Kidney capillary endothelial cell (primary cell): ENCODE data around the gene LGALS16.
"Not testable (repeated sequence)": the region's sequence is repeated elsewhere in the genome, so short reads cannot be mapped to it uniquely, and the experiment has no call there.

Experiments
- DNase-seq: peaks from one replicate; pipeline ENCODE4 v3.0.0-alpha.2; 2018; ENCODE audit warnings: low spot score

Gene LGALS16

DNA sequence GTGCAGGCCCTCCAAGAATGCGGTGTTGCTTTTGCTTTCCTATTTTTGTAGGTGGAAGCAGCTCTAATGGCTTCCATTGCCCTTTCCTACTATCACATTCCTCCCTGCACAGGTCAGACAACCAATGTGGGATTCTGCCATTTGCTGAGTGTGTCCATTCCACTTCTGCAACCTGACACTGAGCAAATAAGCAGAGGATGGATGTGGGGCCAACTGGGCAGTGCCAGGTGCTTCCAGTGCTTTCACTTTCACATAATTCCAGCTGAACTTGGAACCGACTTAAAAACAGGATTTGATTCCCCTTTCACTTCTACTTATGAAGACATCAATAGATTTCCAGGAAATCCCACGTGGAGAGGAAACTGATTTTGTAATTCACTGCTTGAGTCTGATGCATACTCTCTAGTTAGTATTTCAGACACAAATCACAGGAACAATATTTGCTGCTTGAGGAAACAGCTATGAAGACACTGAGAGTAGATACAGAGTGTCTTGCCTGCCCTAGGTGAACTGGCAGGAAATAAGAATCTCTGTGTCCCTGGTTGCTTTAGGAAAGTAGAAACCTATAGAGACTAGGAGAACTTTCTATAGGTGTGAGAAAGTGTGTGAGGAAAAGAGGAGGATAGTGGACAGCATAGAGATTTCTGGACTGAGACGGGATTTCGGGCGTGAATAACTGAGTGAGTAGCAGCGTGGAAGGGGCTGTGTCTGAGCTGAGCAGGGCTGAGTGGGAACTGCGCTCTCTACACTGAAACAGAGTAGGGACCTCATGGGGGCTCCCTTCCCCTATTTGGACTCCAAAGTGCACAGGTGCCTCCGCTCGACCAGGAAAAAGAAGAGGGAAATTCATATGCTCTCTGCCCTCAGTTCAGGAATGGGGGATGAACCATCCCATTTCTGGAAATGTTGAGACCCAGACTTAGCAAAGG, 22.5 kb downstream of the LGALS16 start:
- DNase-seq = no peak

DNA sequence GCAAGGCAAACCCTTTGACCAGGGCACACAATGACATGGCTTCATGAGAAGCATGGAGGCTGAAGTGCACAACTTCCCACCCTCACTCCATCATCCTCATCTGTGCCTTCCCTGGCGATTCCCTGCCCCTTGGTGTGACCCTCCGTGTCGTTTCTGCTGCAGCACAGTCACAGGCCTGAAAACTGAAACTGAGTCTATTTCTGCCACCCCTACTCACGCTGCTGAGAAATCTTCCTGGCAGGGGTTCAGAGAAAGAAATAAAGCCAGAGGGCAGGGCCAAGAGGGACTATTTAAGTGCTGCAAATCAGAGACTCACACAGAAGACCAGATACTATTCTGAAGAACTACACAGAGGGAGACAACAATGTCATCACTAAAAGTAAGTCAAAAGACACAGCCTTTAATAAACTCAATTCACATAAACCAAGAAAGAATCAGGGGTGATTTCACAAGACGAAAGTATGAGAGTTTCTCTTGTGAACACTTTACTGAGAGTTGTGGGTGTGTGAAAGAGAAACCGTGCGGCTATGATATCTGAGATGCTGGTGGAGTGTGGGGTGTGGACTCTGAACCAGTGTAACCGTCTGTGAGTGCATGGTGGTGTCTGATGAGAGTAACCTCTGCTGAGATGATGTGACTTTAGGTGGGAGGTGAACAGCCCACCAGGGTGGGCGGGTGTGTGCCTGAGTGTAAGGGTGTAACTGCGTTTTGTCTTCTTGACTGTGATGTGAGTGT, 23.5 kb downstream of the LGALS16 start:
- no peak for DNase-seq

DNA sequence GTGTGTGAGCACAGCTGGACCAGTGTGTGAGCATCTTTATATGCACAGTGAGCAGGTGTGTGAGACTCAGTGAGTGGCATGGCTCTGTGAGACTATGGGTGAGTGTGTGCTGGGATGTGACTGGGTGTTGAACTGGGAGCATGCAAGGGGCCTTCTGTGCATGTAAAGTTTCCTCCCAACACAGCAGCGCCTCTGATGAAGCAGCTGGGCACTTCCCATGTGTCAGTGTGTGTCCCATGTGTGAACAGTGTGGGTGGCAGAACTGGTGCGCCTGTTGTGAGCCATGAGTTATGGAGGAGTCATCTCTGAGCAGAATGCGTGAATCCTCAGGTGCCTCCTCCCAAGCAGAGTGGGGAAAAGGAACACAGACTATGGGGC, 24.1 kb downstream of the LGALS16 start:
- no peak for DNase-seq

DNA sequence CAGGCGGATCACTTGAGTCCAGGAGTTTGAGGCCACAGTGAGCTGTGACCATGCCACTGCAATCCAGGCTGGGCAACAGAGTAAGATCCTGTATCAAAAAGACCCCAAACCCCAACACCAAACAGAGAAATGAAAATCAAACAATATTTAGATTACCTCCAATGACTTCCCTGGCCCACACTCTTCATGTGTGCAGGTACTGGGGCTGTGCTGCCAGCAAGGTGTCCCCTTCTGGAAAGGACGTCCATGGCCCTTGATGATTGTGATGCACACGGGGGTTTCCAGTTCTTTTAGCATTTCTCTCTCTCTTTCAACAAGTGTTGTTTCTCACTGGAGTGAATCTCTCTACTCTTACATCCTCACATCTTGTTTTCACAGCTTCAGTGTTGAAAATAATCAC, 24.9 kb downstream of the LGALS16 start:
- DNase-seq = no peak

DNA sequence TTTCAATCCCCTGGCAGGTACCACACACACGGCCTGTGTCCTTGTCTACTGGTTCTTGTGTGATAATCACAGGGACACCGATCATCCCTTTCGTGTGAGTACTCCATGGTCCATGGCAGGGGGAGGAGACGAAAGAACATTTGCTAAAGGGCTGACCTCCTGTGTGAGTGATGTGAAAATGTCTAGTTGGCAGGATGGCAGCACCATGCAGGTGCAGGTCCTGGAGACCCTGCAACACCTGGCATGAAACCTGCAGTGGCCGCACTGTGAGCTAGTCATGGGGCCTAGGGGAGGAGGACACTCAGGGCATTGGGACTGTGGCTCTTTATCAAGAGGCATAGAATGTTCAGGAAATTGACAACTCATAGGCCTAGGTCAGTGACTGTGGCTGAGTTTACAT, 25.7 kb downstream of the LGALS16 start:
- DNase-seq = no peak

DNA sequence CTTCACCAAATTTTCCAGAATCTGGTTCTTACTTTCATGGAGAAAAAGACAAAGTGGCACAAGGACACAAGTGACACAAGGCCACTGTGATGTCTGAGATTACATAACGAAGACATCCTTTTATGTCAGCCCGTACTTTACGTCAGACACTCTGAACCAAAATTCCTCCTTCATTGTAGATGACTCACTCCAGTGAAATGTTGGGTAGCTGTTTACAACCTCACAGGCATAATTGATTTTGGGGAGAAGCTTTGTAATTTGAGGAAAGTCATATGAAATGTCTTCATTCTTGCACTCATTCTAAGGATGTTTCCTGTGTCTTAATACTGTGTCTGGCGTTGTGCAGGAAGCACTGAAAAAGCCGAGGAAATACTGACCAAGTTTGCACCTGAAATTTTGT, 28.6 kb downstream of the LGALS16 start:
- no peak for DNase-seq

DNA sequence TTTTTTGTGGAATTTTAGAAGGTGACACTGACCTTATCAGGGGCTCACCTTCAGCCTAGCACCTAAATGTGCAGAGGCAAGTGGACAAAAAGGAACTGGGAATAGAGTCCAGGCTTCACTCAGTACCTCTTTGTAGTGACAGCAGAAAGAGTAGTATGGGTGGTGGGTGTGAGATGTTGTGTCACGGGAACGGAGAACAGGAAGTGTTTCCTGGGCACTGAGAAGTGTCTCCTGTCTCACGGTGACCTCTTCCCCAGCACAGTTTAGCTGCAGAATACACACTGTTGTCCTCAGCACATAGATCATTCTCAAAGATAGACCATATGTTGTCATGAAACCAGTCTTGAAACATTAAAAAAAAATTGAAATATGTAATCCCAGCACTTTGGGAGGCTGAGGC, 31.0 kb downstream of the LGALS16 start:
- DNase-seq = no peak

DNA sequence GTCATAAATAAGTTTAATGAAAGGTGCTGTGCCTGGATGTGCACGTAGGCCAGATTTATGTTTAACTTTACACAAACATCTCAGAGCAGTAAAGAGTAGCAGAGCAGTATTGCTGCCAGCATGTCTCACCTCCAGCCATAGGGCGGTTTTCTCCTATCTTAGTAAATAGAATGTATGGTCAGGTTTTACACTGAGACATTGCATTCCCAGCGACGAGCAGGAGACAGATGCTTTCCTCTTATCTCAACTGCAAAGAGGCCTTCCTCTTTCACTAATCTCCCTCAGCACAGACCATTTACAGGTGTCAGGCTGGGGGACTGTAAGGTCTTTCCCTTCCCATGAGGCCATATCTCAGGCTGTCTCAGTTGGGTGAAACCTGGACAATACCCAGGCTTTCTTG, 32.9 kb downstream of the LGALS16 start:
- DNase-seq = not testable (repeated sequence)

DNA sequence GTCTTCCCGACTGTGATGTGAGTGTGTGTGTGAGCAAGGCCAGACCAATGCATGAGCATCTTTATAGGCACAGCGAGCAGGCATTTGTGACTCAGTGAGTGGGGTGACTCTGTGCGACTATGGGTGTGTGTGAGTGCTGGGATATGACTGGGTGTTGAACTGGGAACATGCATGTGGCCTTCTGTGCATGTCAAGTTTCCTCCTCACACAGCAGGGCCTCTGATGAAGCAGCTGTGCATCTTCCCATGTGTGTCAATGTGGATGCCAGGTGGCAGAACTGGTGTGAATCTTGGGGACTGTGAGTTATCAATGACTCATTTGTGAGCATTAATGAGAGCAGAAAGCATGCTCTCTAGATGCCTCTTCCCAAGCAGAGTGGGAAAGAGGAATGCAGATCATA, 36.5 kb downstream of the LGALS16 start:
- no peak for DNase-seq

DNA sequence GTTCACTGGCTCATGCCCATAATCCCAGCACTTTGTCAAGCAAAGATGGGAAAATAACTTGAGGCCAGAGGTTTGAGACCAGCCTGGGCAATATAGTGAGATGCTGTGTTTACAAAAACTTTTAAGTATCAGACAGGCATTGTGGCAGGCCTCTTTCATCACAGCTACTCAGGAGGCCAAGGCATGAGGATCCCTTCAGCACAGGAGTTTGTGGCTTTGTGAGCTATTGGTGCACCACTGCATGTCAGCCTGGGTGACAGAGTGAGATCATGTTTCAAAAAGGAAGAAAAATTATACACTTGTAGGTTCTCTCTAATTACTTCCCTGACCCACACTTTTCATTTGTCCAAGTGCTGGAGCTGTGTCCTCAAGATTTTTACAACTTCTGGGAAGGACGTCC, 37.1 kb downstream of the LGALS16 start:
- DNase-seq = no peak

DNA sequence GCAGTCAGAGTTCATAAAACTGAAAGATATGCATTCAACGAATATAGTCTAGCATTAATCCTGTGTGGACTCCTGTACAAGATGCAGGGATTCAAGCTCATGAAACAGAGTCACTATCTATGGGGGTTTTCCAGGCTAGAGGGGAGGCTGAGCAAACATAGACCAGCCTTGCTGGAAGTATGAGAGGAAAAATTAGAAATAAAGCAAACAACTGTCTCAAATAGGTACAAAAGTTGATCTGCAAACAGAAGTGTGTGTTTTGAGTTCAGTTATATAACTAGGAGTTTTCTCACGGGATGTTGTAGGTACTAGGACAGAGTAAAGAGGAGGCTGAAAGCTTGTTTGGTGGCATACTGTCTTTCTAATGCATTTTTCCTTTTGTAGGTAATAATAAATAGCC, 40.0 kb downstream of the LGALS16 start:
- no peak for DNase-seq

DNA sequence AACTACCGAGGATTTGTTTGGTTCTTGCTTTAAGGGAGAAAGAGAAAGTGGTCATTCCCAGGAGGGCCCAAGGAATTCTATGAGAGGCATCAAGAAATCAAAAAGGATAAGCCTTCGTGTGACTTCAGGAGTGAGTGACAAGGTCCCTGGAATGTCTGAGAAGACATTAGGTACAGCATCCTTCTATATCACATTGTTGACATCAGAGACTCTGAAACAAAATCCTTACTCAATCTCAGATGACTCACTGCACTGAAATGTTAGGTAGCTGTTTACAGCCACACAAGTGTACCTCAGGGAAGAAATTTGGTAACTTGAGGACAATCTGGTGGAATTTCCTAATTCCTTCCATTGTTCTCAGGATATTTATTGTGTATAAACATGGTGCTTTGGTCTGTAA, 40.7 kb downstream of the LGALS16 start:
- no peak for DNase-seq

DNA sequence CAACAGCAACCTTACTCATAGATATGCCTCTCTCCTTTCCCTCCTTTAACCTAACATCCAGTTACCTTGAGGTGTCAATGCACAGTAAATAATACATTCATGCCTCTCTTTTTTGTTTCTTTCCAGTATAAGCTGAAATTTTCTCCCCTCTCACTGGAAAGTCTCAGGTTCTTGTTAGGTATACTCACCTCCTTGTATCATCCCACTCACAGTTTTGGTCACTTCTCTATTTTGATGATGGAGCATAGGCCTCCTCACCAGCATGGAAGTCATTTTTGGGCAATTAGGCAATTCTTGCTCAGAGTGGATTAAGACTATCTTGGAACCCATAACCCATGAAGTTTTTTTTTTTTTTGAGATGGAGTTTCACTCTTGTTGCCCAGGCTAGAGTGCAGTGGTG, 42.8 kb downstream of the LGALS16 start:
- DNase-seq = no peak

DNA sequence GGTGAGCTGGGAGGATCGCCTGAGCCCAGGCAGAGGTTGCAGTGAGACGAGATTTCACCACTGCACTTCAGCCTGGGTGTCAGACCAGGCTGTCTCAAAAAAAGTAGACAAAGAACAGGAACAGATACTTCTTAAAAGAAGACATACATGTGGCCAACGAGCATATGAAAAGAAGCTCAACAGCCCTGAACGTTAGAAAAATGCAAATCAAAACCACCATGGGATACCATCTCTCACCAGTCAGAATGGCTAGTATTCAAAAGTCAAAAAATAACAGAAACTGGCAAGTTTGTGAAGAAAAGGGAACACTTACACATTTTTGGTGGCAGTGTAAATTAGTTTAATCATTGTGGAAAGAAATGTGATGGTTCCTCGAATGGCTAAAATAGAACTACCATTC, 45.6 kb downstream of the LGALS16 start:
- DNase-seq = no peak

DNA sequence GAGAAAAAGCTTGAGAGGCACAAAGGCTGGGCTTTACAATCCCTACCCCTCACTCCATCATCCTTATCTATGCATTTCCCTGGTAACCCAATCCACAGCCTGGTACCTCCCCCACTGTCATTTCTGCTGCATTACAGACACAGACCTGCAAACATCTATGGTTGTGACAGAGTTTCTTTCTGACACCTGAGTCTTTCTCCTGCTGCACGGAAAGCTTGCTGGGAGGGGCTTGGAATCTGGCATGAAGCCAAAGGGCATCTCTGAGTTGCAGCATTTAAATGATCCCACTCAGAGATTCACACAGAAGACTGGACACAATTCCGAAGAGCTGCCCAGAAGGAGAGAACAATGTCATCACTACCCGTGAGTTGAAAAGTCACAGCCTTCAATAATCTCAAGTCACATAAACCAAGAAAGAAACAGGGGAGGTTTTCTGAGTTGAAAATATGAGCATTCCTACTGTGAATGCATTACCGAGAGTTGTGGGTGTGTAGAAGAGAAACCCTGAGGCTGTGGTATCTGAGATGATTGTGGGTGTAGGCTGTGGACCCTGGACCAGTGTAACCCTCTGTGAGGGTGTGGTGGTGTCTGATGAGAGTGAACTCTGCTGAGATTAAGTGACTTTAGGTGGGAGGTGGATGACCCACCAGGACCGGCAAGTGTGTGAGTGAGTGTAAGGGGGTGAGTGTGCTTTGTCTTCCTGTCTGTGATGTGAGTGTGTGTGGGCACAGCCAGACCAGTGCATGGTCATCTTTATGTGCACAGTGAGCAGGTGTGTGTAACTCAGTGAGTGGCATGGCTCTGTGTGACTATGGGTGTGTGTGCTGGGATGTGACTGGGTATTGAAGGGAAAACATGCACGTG, 48.7 kb downstream of the LGALS16 start, which contains the start of gene LGALS14:
LGALS14 (plus strand) TSS at position 301 of the 864 bp plus-strand sequence; CDS start at position 349, 48 bp downstream.
- DNase-seq = no peak

DNA sequence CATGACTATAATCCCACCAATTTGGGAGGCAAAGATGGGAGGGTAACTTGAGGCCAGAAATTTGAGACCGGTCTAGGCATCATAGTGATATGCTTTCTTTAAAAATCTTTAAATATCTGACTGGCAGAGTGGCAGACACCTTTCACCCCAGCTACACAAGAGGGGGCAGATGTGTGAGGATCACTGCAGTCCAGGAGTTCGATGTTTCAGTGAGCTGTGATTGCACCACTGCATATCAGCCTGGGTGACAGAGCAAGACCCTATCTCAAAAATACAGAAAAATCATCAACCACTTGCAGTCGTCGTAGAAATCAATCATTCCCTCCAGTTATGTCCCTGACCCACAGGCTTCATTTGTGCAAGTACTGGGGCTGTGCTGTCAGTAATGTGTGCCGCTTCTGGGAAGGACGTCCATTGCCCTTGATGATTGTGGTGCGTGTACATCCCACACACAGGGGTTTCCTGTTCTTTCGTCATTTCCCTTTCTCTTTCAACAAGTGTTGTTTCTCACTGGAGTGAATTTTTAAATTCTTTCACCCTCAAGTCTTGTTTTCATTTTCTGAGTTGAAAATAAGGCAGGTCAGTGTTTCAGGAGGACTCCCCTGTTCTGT, 50.0 kb downstream of the LGALS16 start:
- no peak for DNase-seq

DNA sequence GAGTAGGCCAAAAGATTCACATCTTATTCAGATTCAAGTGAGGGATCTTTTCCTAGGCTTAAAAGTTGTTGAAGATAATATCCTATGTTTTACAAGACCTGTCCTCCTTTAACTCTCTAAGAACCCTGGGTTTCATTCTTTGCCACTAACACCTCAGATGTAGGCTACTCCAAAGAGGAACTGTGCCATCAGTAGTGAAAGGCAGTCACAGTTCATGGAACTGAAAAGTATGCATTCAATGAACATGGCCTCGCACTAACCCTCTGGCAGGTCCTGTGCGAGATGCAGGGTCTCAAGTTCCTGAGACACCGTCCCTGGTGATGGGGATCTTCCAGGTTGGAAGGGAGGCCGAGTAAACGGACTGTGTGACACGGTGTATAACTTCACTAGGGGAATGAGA, 52.9 kb downstream of the LGALS16 start:
- DNase-seq = no peak

DNA sequence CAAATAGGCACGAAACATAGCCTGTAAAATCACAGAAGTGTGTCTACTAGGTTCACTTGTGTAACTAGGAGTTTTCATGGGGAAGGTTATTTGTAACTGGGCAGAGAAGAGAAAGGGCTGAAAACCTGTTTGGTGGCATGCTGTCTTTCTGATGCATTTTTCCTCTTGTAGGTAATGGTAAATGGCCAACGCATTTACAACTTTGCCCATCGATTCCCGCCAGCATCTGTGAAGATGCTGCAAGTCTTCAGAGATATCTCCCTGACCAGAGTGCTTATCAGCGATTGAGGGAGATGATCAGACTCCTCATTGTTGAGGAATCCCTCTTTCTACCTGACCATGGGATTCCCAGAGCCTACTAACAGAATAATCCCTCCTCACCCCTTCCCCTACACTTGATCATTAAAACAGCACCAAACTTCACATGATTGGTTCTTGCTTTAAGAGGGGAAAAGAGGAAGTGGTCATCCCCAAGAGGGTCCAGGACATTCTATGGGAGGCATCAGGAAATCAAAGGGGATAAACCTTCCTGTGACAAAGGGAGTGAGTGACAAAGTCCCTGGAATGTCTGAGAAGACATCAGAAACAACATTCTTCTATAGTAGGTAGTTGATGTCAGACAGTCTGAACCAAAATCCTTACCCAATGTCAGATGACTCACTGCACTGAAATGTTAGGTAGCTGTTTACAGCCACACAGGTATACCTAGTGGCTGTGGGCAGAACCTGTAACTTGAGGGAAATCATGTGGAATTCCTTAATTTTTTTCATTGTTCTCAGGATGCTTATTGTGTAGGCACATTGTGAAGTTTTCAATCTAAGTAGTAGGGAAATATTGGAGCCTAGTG, 53.5 kb downstream of the LGALS16 start:
- no peak for DNase-seq
